ENCODE measurements around the gene CIZ1.
"Not testable (repeated sequence)": the region's sequence is repeated elsewhere in the genome, so short reads cannot be mapped to it uniquely, and the experiment has no call there.

CIZ1 gene, protein sequence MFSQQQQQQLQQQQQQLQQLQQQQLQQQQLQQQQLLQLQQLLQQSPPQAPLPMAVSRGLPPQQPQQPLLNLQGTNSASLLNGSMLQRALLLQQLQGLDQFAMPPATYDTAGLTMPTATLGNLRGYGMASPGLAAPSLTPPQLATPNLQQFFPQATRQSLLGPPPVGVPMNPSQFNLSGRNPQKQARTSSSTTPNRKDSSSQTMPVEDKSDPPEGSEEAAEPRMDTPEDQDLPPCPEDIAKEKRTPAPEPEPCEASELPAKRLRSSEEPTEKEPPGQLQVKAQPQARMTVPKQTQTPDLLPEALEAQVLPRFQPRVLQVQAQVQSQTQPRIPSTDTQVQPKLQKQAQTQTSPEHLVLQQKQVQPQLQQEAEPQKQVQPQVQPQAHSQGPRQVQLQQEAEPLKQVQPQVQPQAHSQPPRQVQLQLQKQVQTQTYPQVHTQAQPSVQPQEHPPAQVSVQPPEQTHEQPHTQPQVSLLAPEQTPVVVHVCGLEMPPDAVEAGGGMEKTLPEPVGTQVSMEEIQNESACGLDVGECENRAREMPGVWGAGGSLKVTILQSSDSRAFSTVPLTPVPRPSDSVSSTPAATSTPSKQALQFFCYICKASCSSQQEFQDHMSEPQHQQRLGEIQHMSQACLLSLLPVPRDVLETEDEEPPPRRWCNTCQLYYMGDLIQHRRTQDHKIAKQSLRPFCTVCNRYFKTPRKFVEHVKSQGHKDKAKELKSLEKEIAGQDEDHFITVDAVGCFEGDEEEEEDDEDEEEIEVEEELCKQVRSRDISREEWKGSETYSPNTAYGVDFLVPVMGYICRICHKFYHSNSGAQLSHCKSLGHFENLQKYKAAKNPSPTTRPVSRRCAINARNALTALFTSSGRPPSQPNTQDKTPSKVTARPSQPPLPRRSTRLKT

DNA sequence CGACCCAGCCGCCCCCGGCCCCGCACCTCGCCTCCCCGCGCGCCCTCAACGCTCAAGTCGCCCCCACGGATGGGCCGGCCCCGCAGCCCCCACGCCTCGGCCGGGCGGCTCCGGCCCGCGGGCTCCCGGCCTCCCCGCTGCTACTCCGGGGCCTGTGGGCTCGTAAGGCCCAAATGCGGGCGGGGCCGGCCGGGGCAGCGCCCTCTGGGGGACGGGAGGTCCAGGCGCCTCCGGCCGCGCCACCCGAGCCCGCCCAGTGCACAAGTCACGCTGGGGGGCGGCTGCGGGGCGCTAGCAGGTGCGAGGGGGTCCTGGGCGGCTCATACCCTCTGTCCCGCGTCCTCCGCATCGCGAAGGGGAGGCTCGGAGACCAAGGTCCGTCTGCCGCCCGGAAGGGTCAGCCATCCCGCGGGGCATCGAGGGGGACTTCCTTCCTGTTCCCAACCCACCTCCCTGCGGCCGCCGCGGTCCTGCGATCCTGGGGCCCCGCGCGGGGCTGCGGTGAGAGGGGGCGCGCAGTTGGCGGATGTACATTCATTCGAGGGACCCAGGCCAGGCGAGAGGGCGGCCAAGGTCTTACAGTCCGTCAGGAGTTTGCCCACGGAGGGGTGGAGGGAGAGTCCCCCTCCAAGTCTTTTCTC lies at the start of gene CIZ1:
CIZ1 (minus strand) TSS at position 167 of the 641 bp plus-strand sequence. CDS start 715 bp downstream, outside the sequence.
- in situ Hi-C loops (cut with MboI; ENCODE audit: low sequenced_read_pairs), result no loop called here

DNA sequence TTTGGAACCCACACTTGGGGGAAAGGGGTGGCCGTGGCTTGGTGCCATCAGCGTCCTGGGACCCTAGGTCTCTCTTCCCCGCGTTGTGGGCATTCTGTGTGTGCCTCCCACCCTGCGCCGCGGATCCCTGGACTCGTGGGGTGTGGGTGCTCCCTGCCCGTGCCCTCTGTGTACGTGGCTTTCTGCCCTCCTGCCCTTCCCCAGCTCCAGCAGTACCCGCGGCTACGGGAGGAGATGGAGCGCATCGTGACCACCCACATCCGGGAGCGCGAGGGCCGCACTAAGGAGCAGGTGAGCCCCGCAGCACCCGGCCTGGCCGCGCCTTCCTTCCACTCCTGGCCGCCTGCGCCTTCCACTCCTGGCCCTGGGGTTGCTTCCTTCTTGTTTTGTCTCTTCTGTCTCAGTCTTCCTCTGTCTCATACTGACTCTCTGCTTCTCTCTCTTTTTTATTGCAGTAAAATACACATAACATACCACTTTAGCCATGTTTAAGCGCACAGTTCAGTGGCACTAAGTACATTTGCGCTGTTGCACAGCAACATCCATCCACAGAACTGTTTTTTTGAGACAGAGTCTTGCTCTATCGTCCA lies 42.5 kb upstream of the CIZ1 start:
- in situ Hi-C loops (cut with MboI; ENCODE audit: low sequenced_read_pairs), result no loop called here

DNA sequence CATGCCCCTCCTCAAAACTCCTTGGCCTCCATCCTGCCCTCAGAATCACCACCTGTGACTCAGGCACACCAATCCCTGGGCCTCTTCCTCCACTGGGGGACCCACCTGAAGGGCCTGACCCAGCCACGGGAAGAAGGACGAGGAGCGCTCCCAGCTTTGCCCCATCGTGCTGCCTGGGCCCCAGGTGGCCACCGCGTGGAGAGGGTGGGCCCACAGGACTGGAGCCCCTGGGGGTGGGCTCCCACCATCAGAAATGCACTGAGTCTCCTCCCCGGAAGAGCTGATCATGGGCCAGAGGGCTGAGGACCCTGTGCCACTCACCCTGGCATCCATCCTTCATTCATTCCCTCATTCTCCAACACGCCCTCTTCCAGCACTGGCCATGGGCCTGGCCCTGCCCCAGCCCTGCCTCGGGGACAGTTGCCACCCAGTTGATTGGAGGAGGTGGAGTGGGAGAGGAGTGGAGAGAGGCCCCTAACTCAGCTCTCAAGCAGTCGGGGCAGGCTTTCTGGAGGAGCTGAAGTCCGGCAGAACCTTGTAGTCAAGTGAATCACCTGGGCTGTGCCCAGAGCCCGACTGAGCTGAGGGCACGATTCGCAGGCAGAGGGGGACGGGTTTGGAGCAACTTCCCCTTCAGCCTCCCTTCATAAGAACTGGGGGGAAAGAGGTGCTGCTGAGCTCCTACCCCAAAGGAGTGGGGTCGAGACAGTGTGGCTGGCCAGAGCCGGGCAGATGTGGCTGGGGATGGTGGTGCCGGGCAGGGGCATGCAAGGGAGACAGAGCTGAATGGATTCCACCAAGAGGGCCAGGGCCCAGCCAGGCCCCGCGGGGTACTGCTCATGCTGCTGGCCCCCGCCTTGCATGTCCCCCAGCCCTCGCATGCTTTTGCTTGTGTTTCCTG lies 41.4 kb upstream of the CIZ1 start:
- in situ Hi-C loops (cut with MboI; ENCODE audit: low sequenced_read_pairs), result no loop called here

DNA sequence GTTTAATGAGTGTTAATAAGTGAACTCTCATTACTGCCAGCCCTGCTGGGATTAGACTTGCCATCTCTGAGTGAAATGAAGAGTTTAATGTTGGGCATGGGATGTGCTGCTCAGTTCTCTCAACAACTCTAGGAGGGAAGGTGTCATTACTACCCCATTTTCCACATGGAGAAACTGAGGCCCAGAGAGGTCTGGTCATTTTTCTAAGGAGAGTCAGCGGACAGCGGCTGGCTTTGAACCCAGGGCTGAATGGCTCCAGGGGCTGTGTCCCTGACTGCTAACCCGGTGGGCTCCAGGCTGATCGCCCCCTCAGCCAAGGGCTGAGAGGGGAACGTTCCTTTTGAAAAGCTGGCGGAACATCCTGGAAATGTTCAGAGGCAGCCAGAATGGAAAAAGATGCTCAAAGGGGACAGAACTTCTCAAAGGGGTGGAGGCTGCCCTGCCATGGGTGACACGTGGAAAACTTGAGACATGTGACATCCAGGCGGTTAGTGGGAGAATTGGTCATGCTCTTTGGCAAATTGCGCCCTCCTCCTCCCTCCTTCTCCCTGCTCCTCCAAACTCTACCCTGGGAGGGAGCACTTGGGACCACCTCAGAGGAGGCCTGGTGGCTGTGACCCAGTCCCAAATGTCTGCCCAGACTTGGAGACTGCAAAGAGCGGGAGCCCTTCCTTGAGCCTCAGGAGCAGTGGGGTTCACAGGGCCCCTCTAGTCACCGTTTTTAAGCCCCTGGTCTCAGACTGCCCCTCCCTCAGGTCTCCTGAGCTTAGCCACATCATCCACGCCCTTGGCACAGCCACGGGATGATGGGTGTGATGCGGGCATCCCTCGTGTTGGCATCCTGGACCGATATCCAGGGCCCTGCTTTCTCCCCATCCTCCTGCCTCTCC lies 40.5 kb upstream of the CIZ1 start:
- in situ Hi-C loops (cut with MboI; ENCODE audit: low sequenced_read_pairs), result no loop called here

DNA sequence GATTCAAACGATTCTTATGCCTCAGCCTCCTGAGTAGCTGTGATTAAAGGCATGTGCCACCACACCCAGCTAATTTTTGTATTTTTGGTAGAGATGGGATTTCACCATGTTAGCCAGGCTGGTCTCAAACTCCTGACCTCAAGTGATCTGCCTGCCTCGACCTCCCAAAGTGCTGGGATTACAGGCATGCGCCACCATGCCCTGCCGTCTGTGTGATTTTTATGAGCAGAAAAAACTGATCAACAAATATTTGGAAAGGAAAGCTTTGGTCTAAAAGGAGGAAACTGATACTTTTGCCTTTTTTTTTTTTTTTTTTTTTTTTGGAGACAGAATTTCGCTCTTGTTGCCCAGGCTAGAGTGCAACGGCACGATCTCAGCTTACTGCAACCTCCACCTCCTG lies 39.5 kb upstream of the CIZ1 start:
- in situ Hi-C loops (cut with MboI; ENCODE audit: low sequenced_read_pairs), result not testable (repeated sequence)

DNA sequence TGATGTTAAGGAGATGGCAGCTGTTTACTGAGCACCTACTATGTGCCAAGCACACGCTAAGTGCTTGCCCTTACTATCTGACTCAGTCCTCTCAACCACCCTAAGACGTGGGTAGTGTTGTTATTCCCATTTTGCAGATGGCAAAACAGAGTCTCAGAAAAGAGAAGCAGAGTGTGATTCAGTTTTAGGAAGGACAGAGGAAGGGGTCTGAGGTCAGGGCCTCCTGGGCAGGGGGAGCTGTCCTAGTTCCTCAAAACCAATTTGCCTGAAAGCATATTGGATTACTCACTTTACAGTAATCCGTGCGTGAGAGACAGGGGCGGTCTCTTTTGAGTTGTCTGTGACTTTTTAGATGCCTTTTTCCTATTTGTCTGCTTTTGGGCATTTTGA lies 35.0 kb upstream of the CIZ1 start:
- in situ Hi-C loops (cut with MboI; ENCODE audit: low sequenced_read_pairs), result no loop called here

DNA sequence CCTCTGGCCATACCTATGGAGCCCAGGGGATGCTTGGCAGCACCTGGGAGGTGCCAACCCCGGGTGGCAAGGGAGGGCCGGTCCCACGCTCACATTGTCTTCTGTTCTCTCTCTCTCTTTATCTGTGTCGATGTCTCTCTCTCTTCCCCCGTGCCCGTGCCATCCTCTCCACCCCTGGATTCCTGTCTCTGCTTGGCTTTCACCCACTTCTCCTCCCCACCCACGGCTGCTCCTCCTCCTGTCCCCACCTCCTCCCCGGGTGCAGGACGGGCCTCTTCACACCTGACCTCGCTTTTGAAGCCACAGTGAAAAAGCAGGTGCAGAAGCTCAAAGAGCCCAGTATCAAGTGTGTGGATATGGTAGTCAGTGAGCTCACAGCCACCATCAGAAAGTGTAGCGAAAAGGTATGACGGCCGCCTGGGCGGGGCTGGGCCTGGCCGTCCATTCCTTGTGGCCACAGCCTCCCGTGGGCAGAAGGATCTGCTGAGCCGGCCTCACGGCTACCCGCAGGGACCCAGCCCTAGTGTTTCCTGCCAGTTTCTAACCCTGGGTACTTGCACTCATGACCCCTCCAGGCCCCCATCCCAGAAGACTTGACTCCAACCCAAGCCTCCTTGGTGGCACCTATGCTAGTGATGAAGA lies 34.5 kb upstream of the CIZ1 start:
- in situ Hi-C loops (cut with MboI; ENCODE audit: low sequenced_read_pairs), result no loop called here

DNA sequence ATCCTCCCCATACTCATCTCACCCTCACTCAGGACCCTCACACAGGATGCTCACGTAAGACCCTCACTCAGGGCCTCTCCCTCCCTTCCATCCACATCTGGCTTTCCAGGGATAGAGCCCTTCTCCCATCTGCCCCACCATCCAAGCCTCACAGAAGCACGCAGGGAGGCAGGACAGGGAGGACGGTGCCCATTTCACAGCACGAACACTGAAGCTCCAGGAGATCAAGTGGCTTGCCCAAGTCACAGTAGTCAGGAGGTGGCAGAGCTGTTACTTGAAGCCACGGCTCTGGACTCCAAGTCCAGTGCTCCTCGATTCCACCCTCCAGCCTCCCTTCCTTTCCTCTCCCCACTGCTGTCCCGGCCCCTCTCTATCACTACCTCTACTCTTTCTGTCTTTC lies 33.5 kb upstream of the CIZ1 start:
- in situ Hi-C loops (cut with MboI; ENCODE audit: low sequenced_read_pairs), result no loop called here

DNA sequence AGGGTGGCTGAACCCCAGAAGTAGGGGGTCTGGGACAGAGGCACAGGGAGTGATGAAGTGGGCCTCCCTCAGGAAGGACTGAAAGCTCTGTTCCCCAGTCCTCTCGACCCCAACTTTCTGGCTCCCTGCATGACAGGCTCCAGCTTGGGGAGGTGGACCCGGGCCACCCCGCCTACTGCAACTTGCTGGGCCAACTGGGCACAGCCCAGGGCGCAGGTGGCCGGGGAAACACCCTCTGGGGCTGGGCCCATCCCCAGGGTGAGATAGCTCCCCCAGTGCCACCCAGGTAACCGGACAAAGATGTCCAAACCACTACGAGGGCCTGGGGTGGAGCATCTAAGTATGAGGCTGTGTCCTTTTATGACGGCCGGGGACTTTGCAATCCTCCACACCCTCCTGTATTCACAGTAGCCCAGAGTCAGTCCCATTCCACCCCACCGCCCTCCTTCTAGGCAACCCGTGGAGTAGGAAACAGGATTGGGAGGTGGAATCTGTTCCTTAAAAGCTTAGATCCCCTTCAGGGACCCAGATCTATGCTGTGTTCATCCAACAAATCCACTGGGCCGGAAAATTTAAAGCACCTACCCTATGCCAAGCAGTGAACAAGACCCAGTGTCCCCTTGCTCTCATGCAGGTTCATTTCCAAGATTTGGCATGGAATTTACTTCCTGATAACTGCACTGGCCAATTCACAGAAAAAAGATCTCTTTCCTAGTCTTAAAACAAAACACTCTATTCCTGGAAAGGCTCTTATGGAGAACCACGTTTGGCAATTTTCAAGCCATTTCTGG lies 31.7 kb upstream of the CIZ1 start:
- in situ Hi-C loops (cut with MboI; ENCODE audit: low sequenced_read_pairs), result no loop called here

DNA sequence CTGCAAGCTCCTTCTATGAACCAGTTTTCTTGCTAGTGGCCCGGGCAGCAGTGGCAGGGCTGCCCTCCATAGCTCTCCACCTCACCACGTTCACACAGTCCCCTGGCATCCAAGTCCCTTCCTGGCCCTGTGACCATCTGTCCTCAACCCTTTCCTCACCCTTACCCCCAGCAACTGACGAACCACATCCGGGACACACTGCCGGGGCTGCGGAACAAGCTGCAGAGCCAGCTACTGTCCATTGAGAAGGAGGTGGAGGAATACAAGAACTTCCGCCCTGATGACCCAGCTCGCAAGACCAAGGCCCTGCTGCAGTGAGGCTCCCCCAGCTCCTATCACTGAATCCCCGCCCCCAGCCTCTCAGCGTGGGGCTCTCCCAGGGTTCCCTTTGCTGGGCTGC lies 30.7 kb upstream of the CIZ1 start:
- in situ Hi-C loops (cut with MboI; ENCODE audit: low sequenced_read_pairs), result no loop called here

DNA sequence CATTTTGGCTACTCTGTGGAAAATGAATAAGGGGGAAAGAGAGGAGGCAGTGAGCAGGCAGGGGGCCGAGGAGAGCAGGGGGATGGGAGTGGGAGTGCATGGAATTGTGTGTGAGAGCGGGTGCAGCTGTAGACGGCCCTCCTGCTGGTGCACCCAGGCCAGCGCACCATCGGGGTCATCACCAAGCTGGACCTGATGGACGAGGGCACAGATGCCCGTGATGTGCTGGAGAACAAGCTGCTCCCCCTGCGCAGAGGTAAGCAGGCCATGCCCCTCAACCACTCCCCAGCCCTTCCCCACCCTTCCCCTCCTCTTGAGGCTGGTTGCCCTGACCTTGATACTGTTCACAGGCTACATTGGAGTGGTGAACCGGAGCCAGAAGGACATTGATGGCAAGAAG lies 28.5 kb upstream of the CIZ1 start:
- in situ Hi-C loops (cut with MboI; ENCODE audit: low sequenced_read_pairs), result no loop called here

DNA sequence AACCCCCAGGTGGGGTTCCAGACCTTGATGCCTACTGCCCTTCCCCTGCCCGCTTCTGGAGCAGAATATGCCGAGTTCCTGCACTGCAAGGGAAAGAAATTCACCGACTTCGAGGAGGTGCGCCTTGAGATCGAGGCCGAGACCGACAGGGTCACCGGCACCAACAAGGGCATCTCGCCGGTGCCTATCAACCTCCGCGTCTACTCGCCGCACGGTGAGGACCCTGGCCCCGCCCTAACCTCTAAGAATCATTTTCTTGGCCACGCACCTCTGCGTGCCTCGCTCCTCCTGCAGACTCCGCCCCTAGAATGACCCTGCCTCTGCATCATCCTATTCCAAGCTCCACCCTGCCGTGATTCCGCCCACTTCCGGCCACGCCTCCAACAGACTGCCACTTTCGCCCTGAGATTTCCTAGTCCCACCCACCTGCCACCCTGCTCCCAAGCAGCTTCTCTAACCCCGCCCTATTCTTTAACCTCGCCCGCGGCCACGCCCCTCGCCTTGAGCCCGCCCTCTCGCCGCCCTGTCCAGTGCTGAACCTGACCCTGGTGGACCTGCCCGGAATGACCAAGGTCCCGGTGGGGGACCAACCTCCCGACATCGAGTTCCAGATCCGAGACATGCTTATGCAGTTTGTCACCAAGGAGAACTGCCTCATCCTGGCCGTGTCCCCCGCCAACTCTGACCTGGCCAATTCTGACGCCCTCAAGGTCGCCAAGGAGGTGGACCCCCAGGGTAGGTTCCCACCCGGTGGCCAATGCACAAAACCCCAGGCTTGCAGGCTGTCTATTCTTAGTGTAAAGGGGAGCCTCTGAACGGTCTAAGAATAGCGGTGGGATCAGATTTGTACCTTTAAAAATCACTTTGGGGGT lies 27.4 kb upstream of the CIZ1 start:
- in situ Hi-C loops (cut with MboI; ENCODE audit: low sequenced_read_pairs), result no loop called here

DNA sequence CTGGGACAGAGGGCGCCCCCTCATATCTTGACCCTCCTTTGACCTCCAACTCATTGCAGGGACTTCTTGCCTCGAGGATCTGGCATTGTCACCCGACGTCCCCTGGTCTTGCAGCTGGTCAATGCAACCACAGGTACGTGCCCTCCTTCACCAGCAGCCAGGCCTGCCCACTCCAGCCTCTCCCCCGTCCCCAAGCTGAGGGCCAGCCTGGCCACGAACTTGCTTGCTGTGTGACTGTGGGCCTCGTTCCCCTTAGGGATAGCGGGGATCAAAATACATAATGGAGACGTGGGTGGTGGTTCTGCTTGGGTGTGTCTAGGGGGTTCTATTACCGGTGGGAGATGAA lies 26.8 kb upstream of the CIZ1 start:
- in situ Hi-C loops (cut with MboI; ENCODE audit: low sequenced_read_pairs), result no loop called here

DNA sequence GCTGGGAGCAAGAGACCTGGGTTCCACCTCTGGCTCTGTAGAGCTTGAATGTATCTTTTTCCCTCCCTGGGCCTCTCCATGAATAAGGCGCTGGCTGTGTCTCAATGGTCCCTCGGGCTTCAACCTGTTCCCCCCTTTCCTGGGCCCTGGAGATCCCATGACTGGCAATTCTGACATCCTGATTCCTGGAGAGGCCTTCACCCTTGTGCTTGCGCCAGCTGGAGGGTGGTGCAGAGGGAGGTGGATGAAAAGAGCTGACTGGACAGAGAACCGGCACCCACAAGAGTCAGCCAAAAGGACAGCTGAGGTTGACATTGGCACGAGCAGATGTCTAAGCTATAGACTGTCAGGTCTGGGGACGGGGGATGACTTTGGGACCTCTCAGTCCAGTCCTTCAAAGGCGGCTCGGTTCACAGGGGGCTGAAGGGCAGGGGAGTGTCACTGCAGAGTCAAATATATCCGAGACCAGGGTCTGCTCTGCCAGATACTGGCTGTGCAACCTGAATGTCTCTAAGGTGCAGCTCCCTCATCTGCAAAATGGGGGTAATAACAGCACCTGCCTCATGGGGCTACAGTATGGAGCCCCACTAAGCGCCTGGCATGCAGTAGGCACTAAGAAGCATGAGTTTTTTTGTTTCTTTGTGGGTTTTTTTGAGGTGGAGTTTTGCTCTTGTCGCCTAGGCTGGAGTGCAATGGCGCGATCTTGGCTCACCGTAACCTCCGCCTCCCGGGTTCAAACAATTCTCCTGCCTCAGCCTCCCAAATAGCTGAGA lies 25.6 kb upstream of the CIZ1 start:
- in situ Hi-C loops (cut with MboI; ENCODE audit: low sequenced_read_pairs), result no loop called here

DNA sequence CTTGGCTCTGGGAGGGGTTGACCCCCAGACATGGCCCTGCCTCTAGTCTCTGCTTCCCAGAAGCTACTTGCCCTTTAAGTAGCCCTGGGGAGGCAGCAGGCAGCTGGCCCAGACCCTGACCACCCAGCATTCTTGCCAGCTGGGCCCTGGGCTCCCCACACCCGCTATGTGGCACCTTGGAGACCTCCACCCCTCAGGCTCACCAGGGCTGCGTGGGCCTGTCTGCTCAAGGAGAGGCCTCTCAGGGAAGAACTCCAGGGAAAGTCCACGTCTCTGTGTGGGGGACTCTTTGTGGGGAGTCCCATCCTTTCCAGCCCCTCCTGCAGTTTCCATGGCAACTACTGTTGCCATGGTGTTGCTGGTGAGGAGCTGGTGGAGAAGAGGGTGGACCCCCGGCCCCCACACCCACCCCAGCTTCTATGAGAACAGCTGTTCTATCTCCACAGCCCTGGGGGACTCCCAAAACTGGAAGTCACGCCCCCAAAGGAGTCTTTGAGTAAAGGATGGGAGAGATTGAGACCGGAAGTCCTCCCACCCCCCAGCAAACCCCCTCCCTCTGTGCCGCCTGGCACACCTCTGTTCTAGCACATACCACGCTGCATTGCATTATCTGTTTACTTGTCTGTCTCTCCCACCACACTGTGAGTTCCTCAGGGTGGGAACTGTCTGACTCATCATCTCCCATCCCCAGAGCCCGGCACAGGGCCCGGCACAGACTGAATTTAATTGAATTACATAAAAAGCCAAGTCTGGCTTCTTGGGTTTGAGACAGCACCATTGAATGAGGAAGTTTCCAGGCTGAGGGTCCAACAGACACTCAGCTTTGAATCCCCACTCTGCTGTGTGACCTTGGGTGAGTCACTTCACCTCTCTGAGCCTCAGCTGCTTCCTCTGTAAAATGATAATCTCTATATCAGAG lies 24.4 kb upstream of the CIZ1 start:
- in situ Hi-C loops (cut with MboI; ENCODE audit: low sequenced_read_pairs), result no loop called here
